ENCODE measurements around the gene TNNT3. TPM values are rescaled to one million over a fixed set of nuclear protein-coding genes. Genes with fewer than 3 reads are reported as not detected.

TNNT3 gene
- total RNA-seq, 1 donor from 2014 or later: 2.6 TPM

- Mint-ChIP-seq H3K4me3 (ENCODE audit: unreplicated experiment) (no peak overlapping the region), H3K4me1 (ENCODE audit: unreplicated experiment) (peaks cover under 1% of the 10 kb centered on the region), H3K27ac (ENCODE audit: unreplicated experiment) (no peak overlapping the region), H3K27me3 (ENCODE audit: unreplicated experiment) (no peaks in the 10 kb centered on the region), H3K9me3 (ENCODE audit: unreplicated experiment) (no peaks in the 10 kb centered on the region), H3K36me3 (ENCODE audit: unreplicated experiment) (no peaks in the 10 kb centered on the region)
- DNase-seq (ENCODE audit: extremely low spot score, unreplicated experiment): no peak
- no peak for TF ChIP-seq CTCF (IDR thresholded peaks at IDR 0.05)
Observed at GRCh38 chr11:1949302-1949701, 29.8 kb downstream of the TNNT3 start.

GRCh38 chr11:1949922-1950321 is 30.4 kb downstream of the TNNT3 start:
- Mint-ChIP-seq H3K36me3 (ENCODE audit: unreplicated experiment) (no peaks in the 10 kb centered on the region), H3K27me3 (ENCODE audit: unreplicated experiment) (no peaks in the 10 kb centered on the region), H3K9me3 (ENCODE audit: unreplicated experiment) (no peaks in the 10 kb centered on the region), H3K4me3 (ENCODE audit: unreplicated experiment) (no peak overlapping the region), H3K4me1 (ENCODE audit: unreplicated experiment) (no peaks in the 10 kb centered on the region), H3K27ac (ENCODE audit: unreplicated experiment) (no peak overlapping the region)
- DNase-seq (ENCODE audit: extremely low spot score, unreplicated experiment): no peak
- TF ChIP-seq CTCF (IDR thresholded peaks at IDR 0.05): no peak

GRCh38 chr11:1952806-1953482 is 33.4 kb downstream of the TNNT3 start:
- Mint-ChIP-seq H3K9me3 (ENCODE audit: unreplicated experiment) (no peaks in the 10 kb centered on the region), H3K27ac (ENCODE audit: unreplicated experiment) (no peak overlapping the region)

GRCh38 chr11:1953489-1954266 is 34.2 kb downstream of the TNNT3 start:
- no peak for DNase-seq (ENCODE audit: extremely low spot score, unreplicated experiment)
- Mint-ChIP-seq H3K4me3 (ENCODE audit: unreplicated experiment) (no peak overlapping the region), H3K27ac (ENCODE audit: unreplicated experiment) (no peak overlapping the region), H3K27me3 (ENCODE audit: unreplicated experiment) (no peaks in the 10 kb centered on the region), H3K9me3 (ENCODE audit: unreplicated experiment) (no peaks in the 10 kb centered on the region), H3K4me1 (ENCODE audit: unreplicated experiment) (no peaks in the 10 kb centered on the region), H3K36me3 (ENCODE audit: unreplicated experiment) (no peaks in the 10 kb centered on the region)
- TF ChIP-seq CTCF (IDR thresholded peaks at IDR 0.05): no peak

More at GRCh38 chr11:1952806-1953482, 33.4 kb downstream of the TNNT3 start:
- Mint-ChIP-seq H3K4me3 (ENCODE audit: unreplicated experiment) (no peak overlapping the region), H3K4me1 (ENCODE audit: unreplicated experiment) (no peaks in the 10 kb centered on the region), H3K36me3 (ENCODE audit: unreplicated experiment) (no peaks in the 10 kb centered on the region), H3K27me3 (ENCODE audit: unreplicated experiment) (no peaks in the 10 kb centered on the region)
- DNase-seq (ENCODE audit: extremely low spot score, unreplicated experiment): no peak
- TF ChIP-seq CTCF (IDR thresholded peaks at IDR 0.05): no peak

- Mint-ChIP-seq H3K9me3 (ENCODE audit: unreplicated experiment) (no peaks in the 10 kb centered on the region), H3K4me3 (ENCODE audit: unreplicated experiment) (no peak overlapping the region), H3K27me3 (ENCODE audit: unreplicated experiment) (no peaks in the 10 kb centered on the region), H3K36me3 (ENCODE audit: unreplicated experiment) (no peaks in the 10 kb centered on the region), H3K4me1 (ENCODE audit: unreplicated experiment) (no peaks in the 10 kb centered on the region), H3K27ac (ENCODE audit: unreplicated experiment) (no peak overlapping the region)
- DNase-seq (ENCODE audit: extremely low spot score, unreplicated experiment): no peak
- no peak for TF ChIP-seq CTCF (IDR thresholded peaks at IDR 0.05)
Observed at GRCh38 chr11:1958367-1958766, 38.9 kb downstream of the TNNT3 start.
